Neural progenitor cell (in vitro differentiated cells): ENCODE measurements around the gene SMS. TPM values are rescaled to one million over a fixed set of nuclear protein-coding genes. Genes with fewer than 3 reads are reported as not detected.

ENCODE experiments used
- DNase-seq: peaks from one replicate; pipeline ENCODE4 v3.0.0-alpha.2; 2016; ENCODE audit warnings: low spot score
- H2AFZ ChIP-seq: fragments of 200-600 bp; sonication (generic); replicated peaks from 2 replicates; pipeline ENCODE4 v1.6.1; 2016; ENCODE audit warnings: antibody characterized with exemption
- H3F3A ChIP-seq: fragments of 200-600 bp; sonication (generic); 2 replicates; pipeline ENCODE4 v1.6.1; 2016; ENCODE audit warnings: antibody characterized with exemption, low read depth
- H3K27ac ChIP-seq: fragments of 200-600 bp; sonication (generic); 2 replicates; pipeline ENCODE4 v1.5.1; 2016; ENCODE audit warnings: mild to moderate bottlenecking
- H3K27me3 ChIP-seq: fragments of 200-600 bp; sonication (generic); 2 replicates; pipeline ENCODE4 v1.6.1; 2016; ENCODE audit warnings: mild to moderate bottlenecking, moderate library complexity
- H3K36me3 ChIP-seq: fragments of 200-600 bp; sonication (generic); 2 replicates; pipeline ENCODE4 v1.5.1; 2016
- H3K4me1 ChIP-seq: fragments of 200-600 bp; sonication (generic); 2 replicates; pipeline ENCODE4 v1.6.1; 2016; ENCODE audit warnings: mixed run types
- H3K4me2 ChIP-seq: fragments of 200-600 bp; sonication (generic); 2 replicates; pipeline ENCODE4 v1.6.1; 2016
- H3K4me3 ChIP-seq: fragments of 200-600 bp; sonication (generic); 2 replicates; pipeline ENCODE4 v1.5.1; 2016
- H3K79me2 ChIP-seq: fragments of 200-600 bp; sonication (generic); 2 replicates; pipeline ENCODE4 v1.6.1; 2016; ENCODE audit warnings: low read depth
- H3K9ac ChIP-seq: fragments of 200-600 bp; sonication (generic); 2 replicates; pipeline ENCODE4 v1.6.1; 2016
- H3K9me3 ChIP-seq: fragments of 200-600 bp; sonication (generic); 2 replicates; pipeline ENCODE4 v1.5.1; 2016; ENCODE audit warnings: low read depth
- H4K20me1 ChIP-seq: fragments of 200-600 bp; sonication (generic); 2 replicates; pipeline ENCODE4 v1.6.1; 2016; ENCODE audit warnings: low read depth
- H3K27ac Mint-ChIP-seq: 3 replicates; pipeline ENCODE4 v1.8.0; 2021; ENCODE audit warnings: mixed read lengths
- H3K27me3 Mint-ChIP-seq: 2 replicates; pipeline ENCODE4 v1.8.0; 2022; ENCODE audit warnings: low read depth, mild to moderate bottlenecking, inconsistent platforms, moderate library complexity, mixed read lengths; ENCODE audit not compliant: insufficient read depth
- H3K36me3 Mint-ChIP-seq: 3 replicates; pipeline ENCODE4 v1.8.0; 2021; ENCODE audit warnings: mixed read lengths
- H3K4me1 Mint-ChIP-seq: 3 replicates; pipeline ENCODE4 v1.8.0; 2021; ENCODE audit warnings: mixed read lengths
- H3K4me3 Mint-ChIP-seq: 3 replicates; pipeline ENCODE4 v1.8.0; 2021; ENCODE audit warnings: mild to moderate bottlenecking, moderate library complexity, mixed read lengths
- H3K9me3 Mint-ChIP-seq: 3 replicates; pipeline ENCODE4 v1.8.0; 2020; ENCODE audit warnings: mixed read lengths
- EZH2 ChIP-seq: fragments of 200-600 bp; sonication (generic); IDR thresholded peaks from 2 replicates; pipeline ENCODE4 v1.6.1; 2017; ENCODE audit warnings: antibody characterized with exemption, mild to moderate bottlenecking, moderate library complexity
- EZH2phosphoT487 ChIP-seq: fragments of 200-600 bp; sonication (generic); IDR thresholded peaks from 2 replicates; pipeline ENCODE4 v1.6.1; 2017; ENCODE audit warnings: antibody characterized with exemption
- total RNA-seq: library from RNA; depleted of rRNA; stranded (reverse); fragments of >200 nt; gene quantifications from 2 replicates; pipeline ENCODE4 v1.2.3, GENCODE V29; 2015; ENCODE audit warnings: low replicate concordance
- TF ChIP-seq, protein P1 (sequence below): fragments of 200-600 bp; sonication (generic); IDR thresholded peaks from 2 replicates; pipeline ENCODE4 v1.5.1; 2017; ENCODE audit warnings: antibody characterized with exemption, mild to moderate bottlenecking

The SMS gene
- 105 and 142 TPM in 2 replicates for total RNA-seq

DNA sequence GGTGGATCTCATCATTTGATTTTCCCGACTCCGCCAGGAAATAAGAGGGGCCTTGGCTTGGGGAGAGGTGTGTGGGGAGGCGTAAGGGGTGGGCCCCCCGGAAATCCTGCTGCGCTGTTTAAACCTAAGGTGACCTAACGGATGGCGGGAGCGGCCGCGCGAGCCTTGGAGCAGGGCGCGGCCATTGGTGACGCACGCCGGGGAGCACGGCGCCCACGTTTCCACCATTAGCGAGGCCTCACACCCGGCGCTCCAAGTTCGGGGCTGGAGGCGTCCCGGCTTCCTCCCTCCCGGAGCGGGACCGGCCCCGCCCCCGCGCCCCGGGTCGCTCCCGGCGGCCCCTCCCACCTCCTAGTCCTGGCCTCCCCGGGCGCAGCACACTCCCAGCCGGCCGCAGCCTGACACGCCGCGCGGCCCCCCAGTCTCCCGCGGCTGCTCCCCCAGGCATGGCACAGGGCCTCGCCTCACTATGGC, at the start of gene SMS:
Gene SMS, plus strand, starts transcription at position 354 of the 474 bp plus-strand sequence. Its CDS starts 116 bp downstream, at position 470.
- Histone ChIP-seq H4K20me1 (peaks cover 31% of the 10 kb centered on the region), H3K27ac (no peak within 1 kb of the TSS), H3K4me2 (peak within 1 kb of the TSS; percentile 64), H3K4me1 (peaks cover 10% of the 10 kb centered on the region), H3K36me3 (no peaks in the 10 kb centered on the region), H3K9ac (no peak within 1 kb of the TSS), H3K79me2 (peaks cover 40% of the 10 kb centered on the region), H2AFZ (no peak within 1 kb of the TSS), H3K27me3 (no peaks in the 10 kb centered on the region), H3F3A (peaks cover 17% of the 10 kb centered on the region), H3K4me3 (peak within 1 kb of the TSS; percentile 64), H3K9me3 (no peaks in the 10 kb centered on the region)
- DNase-seq, result peak; percentile 60
- Mint-ChIP-seq H3K9me3 (peaks cover 4% of the 10 kb centered on the region), H3K4me3 (peak within 1 kb of the TSS; percentile 94), H3K36me3 (peaks cover 7% of the 10 kb centered on the region), H3K4me1 (peaks cover 36% of the 10 kb centered on the region), H3K27me3 (peaks cover 3% of the 10 kb centered on the region), H3K27ac (peak within 1 kb of the TSS; percentile 39)
- no peak for TF ChIP-seq EZH2
- no peak for TF ChIP-seq EZH2phosphoT487
- TF ChIP-seq, protein P1, sequence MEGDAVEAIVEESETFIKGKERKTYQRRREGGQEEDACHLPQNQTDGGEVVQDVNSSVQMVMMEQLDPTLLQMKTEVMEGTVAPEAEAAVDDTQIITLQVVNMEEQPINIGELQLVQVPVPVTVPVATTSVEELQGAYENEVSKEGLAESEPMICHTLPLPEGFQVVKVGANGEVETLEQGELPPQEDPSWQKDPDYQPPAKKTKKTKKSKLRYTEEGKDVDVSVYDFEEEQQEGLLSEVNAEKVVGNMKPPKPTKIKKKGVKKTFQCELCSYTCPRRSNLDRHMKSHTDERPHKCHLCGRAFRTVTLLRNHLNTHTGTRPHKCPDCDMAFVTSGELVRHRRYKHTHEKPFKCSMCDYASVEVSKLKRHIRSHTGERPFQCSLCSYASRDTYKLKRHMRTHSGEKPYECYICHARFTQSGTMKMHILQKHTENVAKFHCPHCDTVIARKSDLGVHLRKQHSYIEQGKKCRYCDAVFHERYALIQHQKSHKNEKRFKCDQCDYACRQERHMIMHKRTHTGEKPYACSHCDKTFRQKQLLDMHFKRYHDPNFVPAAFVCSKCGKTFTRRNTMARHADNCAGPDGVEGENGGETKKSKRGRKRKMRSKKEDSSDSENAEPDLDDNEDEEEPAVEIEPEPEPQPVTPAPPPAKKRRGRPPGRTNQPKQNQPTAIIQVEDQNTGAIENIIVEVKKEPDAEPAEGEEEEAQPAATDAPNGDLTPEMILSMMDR, result no peak

DNA sequence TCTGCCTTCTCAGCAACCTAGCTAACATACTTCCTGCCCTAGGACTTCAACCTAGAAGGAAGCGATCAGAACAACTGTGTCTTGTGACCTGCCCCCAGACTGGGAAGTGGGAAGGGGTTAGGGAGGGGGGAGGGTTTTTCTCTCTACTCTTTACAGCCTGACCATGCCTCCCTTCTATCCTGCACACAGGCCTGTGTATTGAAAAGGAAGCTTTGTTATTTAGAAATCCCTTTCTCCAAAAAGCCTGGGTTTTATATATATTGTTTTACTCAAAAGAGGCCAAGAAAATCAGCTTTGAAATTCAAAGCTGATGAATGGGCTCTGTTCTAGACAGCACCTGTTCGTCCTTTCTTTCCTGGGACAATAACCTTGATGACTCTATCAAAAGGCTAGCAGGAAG, 35.2 kb upstream of the SMS start:
- H3K9me3 ChIP-seq, result no peaks in the 10 kb centered on the region
- no peaks in the 10 kb centered on the region for H4K20me1 ChIP-seq
- H3K27ac Mint-ChIP-seq, result peak overlapping the region; percentile 71
- peaks cover 5% of the 10 kb centered on the region for H3K9me3 Mint-ChIP-seq
- no peaks in the 10 kb centered on the region for H3K27me3 Mint-ChIP-seq
- peak overlapping the region; percentile 35 for H3K4me2 ChIP-seq
- H3K27me3 ChIP-seq, result no peaks in the 10 kb centered on the region
- DNase-seq, result peak; percentile 44
- no peak for TF ChIP-seq EZH2phosphoT487
- TF ChIP-seq EZH2, result no peak
- TF ChIP-seq, protein P1, result no peak
- H3K4me1 Mint-ChIP-seq, result peaks cover 34% of the 10 kb centered on the region
- H3K4me1 ChIP-seq, result peaks cover 23% of the 10 kb centered on the region
- peaks cover 16% of the 10 kb centered on the region for H3F3A ChIP-seq
- H3K27ac ChIP-seq, result peak overlapping the region; percentile 35
- H3K4me3 ChIP-seq, result peak overlapping the region; percentile 17
- H3K36me3 ChIP-seq, result no peaks in the 10 kb centered on the region
- no peak overlapping the region for H3K4me3 Mint-ChIP-seq
- no peak overlapping the region for H3K9ac ChIP-seq
- H3K79me2 ChIP-seq, result no peaks in the 10 kb centered on the region
- peaks cover 2% of the 10 kb centered on the region for H3K36me3 Mint-ChIP-seq
- H2AFZ ChIP-seq, result no peak overlapping the region

DNA sequence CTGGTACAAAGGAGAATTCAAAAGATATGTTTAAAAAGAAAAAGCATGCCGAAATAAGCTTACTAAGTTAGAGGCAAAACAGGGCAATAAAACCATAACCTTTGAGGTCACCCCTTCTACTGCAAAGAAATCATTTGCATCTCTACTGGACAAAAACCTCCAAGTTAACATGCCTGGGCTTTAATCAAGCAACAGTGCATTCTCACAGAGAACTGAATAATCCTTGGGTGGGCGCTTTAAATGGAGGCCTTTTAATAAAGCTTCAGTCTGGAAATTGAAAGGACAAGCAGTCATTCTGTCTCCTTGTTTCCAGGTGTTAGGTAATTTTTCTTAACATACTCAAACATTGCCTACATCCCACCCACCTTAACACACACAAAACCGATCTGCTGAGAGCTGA, 34.6 kb upstream of the SMS start:
- H3K27ac ChIP-seq, result peak overlapping the region; percentile 35
- TF ChIP-seq EZH2, result no peak
- TF ChIP-seq EZH2phosphoT487, result no peak
- TF ChIP-seq, protein P1, result no peak
- peak overlapping the region; percentile 18 for H3K27ac Mint-ChIP-seq

More for the DNA sequence above, 34.6 kb upstream of the SMS start:
- peak overlapping the region; percentile 34 for H3K4me2 ChIP-seq
- H2AFZ ChIP-seq, result no peak overlapping the region
- Mint-ChIP-seq H3K36me3 (peaks cover 2% of the 10 kb centered on the region), H3K4me3 (no peak overlapping the region), H3K9me3 (peaks cover 5% of the 10 kb centered on the region), H3K27me3 (no peaks in the 10 kb centered on the region), H3K4me1 (peaks cover 34% of the 10 kb centered on the region)
- no peak overlapping the region for H3K9ac ChIP-seq
- DNase-seq, result peak; percentile 30
- no peak overlapping the region for H3K4me3 ChIP-seq
- H4K20me1 ChIP-seq, result no peaks in the 10 kb centered on the region
- H3K27me3 ChIP-seq, result no peaks in the 10 kb centered on the region
- H3F3A ChIP-seq, result peaks cover 16% of the 10 kb centered on the region
- no peaks in the 10 kb centered on the region for H3K36me3 ChIP-seq
- H3K9me3 ChIP-seq, result no peaks in the 10 kb centered on the region
- H3K4me1 ChIP-seq, result peaks cover 23% of the 10 kb centered on the region
- no peaks in the 10 kb centered on the region for H3K79me2 ChIP-seq
